GM18870 (cell line): Measurements from ENCODE around the gene KCNK16.

Experiments
- ATAC-seq: cut with Tn5 transposase; IDR thresholded peaks from one replicate; pipeline ENCODE4 v1.9.1; 2021; ENCODE audit warnings: moderate library complexity; ENCODE audit not compliant: unreplicated experiment

KCNK16 gene

DNA sequence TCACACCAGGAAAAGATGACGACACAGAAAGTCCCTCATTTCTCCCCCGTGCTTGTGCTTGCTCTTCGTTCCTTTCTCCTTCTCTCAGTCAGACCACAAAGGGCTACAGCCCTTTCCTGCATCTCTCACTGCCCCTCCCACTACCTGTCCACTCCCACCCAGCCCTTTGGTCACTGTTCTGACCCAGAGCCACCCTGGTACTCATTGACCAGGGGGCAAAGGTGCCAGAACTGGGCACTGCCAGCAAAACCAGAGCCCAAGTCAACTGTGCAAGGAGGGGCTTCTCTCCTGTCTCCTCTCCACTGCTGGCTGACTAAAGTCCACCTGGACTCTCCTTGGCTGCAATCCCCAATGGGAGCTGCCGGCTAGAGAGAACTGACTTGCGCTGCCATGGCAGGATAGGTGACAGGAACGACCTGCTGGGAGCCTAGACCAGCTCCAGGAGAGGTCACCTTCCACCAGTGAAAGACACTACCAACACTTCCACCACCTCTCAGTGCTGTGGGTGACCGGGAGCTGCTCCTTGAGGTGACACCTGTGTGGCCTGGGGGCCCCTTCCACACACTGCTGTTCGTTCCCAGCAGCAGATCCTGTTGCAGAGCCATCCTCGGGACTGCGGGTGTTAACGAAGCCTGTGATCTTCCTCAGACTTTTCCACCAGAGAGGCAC, 41.1 kb downstream of the KCNK16 start:
- no peak for ATAC-seq

- no peak for ATAC-seq
Observed at GRCh38 chr6:39280247-39280731, 42.2 kb downstream of the KCNK16 start.

- ATAC-seq: no peak
Observed at GRCh38 chr6:39279539-39279938, 43.0 kb downstream of the KCNK16 start.

DNA sequence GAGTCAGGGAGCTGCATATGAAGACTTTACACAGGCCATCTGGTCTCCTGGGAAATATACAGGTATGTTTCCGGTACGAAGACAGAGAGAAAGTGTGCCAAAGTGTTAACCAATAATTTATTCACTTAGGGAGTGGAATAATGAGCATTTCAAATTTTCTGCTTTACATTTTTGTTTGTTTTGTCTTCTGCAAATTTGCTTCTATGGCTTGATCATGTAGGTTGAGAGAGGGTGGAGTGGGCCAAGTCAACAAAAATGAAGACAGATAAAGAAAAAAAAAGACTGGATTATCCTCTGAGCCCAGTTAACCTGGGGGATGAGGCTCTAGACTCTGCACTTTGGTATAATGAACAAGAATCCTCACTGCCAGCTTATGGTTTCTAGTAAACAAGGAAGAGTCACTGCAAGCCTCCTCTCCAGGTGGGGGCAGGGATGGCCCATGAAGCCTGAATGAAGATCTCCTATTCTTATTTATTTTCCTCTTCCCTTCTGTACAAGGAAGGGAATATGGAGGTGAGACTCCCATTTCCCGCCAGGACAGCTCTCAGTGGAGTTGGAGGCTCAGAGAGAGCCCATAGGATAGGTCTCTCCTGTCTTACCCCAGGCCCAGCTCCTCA, 46.0 kb downstream of the KCNK16 start:
- ATAC-seq: no peak

DNA sequence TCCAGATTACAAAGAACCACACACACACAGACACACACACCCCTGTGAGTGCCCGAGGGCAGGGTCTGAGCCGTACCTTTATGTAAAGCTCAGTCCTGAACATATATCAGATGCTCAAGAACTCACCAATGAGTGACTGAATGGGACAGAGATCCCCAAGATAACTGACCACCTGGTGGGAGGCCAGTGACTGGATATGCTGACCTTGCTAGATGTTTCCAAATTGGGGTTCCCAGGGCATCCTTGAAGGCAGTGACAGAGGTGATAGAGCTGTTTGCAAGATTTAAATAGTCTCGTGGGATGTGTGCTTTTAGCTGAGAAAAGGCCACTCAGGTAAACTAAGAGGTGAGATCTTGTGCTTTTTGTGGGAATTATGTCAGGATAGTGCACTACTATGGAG, 47.6 kb downstream of the KCNK16 start:
- no peak for ATAC-seq

DNA sequence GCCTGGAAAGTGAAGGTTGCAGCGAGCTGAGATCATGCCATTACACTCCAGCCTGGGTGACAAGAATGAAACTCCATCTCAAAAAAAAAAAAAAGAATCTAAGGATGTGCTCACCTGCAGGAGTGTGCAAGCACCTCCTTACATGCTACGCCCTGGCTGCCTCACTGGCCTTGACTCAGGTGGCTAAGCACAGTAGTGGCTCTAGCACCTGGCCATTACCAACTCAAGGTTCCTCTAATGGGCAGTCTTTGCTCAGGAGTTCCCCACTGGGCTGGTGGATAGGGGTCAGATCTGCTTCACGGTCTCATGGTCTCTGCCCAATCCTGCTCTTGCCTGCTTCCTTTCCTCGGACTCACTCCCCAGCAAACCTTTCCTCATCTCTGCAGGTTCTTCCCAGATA, 48.0 kb downstream of the KCNK16 start:
- no peak for ATAC-seq

GRCh38 chr6:39273406-39273821, 49.1 kb downstream of the KCNK16 start:
- no peak for ATAC-seq

GRCh38 chr6:39269961-39270360, 52.5 kb downstream of the KCNK16 start:
- ATAC-seq: no peak

DNA sequence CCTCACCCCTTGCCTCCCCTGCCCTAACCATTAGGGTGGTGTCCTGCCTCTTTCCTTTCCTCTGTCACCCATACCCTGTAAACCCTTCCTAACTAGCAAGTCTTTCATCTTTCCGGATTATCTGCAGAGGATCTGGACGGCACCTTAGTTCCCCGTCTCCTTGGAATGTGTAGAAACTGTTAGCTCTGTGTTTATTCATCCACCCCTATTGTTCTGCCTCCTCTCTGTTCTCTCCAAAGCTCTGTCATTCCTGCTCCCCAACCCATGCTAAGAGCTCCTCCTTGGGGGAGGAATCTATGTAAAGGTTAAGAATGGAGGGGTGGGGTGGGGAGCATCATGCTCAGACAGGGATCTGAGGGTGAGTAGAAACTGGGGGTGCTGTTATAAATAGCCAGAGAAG, 53.8 kb downstream of the KCNK16 start:
- ATAC-seq: no peak

DNA sequence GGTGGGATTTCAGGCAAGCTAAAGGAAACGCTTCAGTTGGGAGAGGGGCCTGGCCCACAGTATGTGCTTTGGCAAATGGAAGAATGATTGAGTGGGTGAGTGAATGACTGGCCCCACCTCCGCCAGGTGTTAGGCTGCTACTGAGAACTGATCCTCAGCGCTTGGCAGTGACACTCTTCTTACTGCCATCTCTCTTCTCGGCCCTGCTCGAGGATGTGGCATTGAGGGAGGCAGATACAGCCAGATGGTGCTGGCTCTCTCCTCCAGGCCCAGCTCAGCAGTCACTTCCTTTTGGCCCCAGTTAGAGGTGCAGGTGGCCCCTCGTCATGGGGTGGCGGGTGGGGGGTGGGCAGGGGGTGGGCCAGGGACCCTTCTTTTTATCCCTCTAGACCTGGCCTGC, 54.3 kb downstream of the KCNK16 start:
- ATAC-seq: no peak

DNA sequence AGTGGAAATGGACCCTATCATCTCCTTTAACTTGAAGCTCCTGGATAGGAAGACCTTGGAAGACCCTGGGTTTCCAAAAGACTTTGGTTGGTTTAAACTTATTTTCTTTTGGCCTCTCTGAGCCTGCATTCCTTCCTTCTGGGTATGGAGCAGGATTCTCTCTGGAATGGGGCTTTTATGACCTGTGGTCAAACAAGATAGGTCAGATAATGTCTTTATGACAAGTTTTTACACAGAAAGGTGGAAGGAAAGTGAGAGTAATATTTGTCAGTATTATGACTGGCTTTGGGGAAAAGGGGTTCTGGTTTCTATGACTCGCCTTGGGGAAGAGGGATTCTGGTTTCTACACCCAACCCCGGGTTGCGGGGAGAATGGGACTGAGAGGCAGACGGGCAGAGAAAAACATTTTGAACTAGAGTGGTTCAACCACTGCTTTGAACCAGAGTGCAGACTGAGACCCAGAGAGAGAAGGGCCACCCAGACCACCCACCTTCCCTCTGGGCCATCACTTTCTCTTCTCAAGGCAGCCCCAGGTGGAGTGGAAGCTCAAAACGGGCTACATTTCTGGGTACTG, 55.6 kb downstream of the KCNK16 start:
- ATAC-seq: no peak

DNA sequence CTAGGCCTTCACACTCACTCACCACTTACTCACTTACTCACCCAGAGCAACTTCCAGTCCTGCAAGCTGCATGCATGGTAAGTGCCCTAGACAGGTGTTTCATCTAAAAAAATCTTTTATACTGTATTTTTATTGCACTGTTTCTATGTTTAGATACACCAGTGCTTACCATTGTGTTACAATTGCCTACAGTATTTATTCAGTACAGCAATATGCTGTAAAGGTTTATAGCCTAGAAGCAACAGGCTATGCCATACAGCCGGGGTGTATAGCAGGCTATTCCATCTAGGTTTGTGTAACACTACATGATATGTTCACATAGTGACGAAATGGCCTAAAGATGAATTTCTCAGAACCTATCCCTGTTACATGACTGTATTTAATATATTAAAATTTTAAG, 56.1 kb downstream of the KCNK16 start:
- no peak for ATAC-seq
